DND-41 (cell line): ENCODE data around the gene FBN1.

Experiments
- EZH2 ChIP-seq: IDR thresholded peaks from 3 replicates; pipeline ENCODE4 v1.6.1; 2012; ENCODE audit warnings: borderline replicate concordance, low read depth, mild to moderate bottlenecking, moderate library complexity, low read length, inconsistent platforms; ENCODE audit not compliant: severe bottlenecking
- TF ChIP-seq, protein P1 (sequence below): IDR thresholded peaks from 2 replicates; pipeline ENCODE4 v1.5.1; 2012; ENCODE audit warnings: borderline replicate concordance, low read length, moderate library complexity, mild to moderate bottlenecking; ENCODE audit not compliant: poor library complexity, severe bottlenecking; ENCODE audit errors: extremely low read depth

DNA sequence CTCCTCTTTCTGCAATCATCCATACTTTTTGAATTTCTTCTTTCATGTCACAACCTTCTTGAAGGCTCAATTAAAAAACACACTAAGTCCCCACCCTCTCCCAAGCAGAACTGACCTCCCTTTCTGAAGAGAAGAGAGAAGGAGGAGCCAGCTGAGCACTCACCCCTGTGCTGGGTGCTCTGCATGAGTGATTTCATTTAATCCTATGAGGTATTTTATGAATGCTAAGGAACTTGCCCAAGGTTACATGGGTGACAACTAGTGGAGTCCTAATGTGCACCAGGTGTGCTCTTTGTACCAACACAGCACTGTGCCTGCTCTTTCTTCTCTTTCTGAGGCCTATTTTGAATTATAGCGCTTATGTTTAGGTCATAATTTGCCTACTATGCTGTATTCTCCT is 178.7 kb downstream of the FBN1 start:
- TF ChIP-seq, protein P1, sequence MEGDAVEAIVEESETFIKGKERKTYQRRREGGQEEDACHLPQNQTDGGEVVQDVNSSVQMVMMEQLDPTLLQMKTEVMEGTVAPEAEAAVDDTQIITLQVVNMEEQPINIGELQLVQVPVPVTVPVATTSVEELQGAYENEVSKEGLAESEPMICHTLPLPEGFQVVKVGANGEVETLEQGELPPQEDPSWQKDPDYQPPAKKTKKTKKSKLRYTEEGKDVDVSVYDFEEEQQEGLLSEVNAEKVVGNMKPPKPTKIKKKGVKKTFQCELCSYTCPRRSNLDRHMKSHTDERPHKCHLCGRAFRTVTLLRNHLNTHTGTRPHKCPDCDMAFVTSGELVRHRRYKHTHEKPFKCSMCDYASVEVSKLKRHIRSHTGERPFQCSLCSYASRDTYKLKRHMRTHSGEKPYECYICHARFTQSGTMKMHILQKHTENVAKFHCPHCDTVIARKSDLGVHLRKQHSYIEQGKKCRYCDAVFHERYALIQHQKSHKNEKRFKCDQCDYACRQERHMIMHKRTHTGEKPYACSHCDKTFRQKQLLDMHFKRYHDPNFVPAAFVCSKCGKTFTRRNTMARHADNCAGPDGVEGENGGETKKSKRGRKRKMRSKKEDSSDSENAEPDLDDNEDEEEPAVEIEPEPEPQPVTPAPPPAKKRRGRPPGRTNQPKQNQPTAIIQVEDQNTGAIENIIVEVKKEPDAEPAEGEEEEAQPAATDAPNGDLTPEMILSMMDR: no peak
- TF ChIP-seq EZH2: no peak
